NCI-H1694 (cell line): Measurements from ENCODE around the gene TEAD1.

Experiments
- DNase-seq: peaks from one replicate; lab custom pipeline; 2025; lab: John Stamatoyannopoulos, UW

The TEAD1 gene

DNA sequence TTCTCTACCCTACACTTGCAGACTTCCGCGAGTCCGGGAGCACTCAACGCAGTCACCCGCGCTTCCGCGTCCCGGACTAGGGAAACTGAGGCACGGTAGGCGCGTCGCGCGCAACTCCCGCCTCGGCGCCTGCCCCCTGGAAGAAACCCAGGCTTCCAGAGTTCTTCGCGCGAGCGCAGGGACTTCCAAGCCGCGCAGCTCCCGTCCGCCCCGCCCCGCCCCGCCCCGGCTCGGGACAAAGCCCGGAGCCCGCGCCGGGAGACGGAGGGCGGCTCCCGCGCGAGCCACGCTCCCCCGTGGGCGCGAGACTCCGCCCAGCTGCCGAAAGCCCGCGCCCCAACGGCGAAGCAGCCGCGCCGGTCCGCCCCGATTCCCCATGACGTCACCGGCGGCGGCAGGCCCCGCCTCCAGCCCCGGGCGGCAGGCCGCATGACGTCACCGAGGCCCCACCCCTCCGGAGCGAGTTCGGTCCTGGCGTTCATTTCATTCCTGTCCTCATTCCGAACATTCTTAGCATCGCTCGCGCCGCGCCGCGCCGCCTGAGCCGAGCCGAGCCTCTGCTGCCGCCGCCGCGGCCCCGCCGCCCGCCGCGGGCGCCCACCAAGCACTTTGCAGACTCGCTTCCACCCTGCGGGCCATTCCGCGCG lies at the start of gene TEAD1:
TEAD1 (plus strand) TSS at position 498 of the 647 bp plus-strand sequence.
- peak; percentile 56 for DNase-seq

GRCh38 chr11:12624595-12624994 lies 49.6 kb upstream of the TEAD1 start:
- DNase-seq: no peak

DNA sequence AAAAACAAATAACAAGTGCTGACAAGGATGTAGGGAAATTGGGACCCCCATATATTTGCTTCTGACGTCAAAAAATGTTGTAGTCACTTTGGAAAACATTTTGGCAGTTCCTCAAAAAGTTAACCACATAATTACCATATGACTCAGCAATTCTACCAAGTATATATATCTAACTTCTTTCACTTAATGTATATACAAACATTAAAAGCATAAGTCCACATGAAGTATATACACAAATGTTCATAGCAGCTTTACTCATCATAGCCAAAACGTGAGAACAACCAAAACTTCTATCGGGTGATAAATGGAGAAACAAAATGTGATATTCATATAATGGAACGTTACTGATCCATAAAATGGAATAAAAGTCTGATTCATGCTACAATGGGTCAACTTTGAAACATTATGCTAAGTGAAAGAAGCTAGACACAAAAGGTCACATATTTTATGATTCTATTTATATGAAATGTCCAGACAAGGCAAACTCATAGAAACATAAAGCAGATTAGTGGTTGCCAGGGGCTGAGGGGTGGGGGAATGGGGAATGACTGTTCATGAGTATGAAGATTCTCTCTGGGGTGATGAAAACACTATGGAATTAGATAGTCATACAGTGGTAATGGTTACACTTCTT lies 48.7 kb upstream of the TEAD1 start:
- DNase-seq: no peak

- DNase-seq: no peak
Measured at GRCh38 chr11:12626616-12627015, 47.6 kb upstream of the TEAD1 start.

- no peak for DNase-seq
Measured at GRCh38 chr11:12628314-12628713, 45.9 kb upstream of the TEAD1 start.

GRCh38 chr11:12629601-12630313 lies 44.5 kb upstream of the TEAD1 start:
- DNase-seq: no peak

GRCh38 chr11:12631651-12632050 lies 42.6 kb upstream of the TEAD1 start:
- no peak for DNase-seq

- no peak for DNase-seq
Measured at GRCh38 chr11:12634329-12634728, 39.9 kb upstream of the TEAD1 start.

DNA sequence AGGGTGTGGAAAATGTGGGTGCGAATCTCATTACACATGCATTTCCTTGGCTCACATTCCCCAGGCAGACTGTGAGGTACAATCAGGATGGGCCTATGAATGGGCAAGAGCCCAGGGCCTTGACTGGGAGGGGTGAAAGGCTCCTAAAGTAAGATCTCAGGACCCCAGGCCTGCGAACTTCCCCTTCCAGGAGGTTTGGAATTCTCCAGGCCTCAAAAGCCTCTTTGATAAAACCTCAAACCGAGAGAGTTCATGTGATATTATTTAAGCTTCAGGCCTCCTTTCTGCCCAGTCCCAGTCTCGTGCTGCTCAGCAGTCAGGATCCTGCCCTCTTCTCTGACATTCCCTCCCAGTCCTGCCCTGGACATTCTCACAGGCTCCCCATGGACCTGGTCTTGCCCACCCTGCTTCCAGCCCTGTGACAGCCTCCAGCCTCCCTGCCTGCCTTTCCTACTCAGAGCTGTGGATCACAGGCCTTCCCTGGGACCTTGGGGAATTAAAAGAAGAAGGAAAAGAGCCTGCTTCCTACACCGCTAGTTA lies 37.3 kb upstream of the TEAD1 start:
- no peak for DNase-seq

DNA sequence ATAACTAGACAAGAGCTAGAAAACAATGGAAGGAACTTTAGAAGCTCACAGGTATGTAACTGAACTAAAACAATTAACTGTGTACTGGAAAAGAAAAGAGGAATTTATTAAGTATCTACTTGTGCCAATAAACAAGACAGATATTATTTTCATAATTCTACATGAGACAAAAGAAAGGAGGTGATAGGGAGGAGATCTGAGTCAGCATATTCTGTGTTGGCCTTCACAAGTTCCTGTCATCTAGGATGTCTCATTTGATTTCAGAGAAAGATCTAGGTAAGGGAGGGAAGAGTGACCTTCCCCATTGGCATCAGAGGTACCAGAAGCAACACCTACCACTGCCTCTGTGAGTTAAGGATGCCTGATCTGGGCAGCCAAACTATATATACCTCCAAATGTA lies 34.8 kb upstream of the TEAD1 start:
- no peak for DNase-seq

GRCh38 chr11:12640355-12640754 lies 33.9 kb upstream of the TEAD1 start:
- no peak for DNase-seq

DNA sequence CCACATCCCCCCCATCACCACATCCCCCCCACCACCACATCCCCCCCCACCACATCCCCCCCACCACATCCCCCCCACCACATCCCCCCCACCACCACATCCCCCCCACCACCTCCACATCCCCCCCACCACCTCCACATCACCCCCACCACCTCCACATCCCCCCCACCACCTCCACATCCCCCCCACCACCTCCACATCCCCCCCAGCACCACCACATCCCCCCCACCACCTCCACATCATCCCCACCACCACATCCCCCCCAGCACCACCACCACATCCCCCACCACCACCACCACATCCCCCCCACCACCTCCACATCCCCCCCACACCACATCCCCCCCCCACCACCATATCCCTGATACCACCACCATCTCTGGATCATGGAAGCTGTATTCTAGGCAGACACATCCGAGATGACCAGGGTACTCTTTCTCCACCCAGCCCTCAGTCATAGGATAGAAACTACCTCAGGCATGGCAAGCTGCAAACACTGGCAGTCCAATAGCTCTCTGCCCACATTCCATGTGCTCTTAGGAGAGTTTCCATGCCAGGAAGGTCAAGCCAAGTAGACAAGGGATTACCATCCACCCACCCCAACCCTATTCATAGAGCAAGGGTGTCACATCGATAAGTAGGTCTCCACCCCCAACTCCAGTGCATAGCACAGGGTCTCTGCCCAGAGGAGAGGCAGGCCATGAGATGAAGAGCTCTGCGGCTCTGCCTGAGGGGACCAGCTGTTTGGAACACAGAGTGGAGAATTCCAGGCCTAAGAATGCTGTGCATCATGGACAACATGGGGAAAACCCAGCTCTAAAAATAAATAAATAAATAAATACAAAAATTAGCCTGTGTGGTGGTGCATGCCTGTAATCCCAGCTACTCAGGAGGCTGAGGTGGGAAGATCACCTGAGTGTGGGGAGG lies 33.0 kb upstream of the TEAD1 start:
- no peak for DNase-seq

DNA sequence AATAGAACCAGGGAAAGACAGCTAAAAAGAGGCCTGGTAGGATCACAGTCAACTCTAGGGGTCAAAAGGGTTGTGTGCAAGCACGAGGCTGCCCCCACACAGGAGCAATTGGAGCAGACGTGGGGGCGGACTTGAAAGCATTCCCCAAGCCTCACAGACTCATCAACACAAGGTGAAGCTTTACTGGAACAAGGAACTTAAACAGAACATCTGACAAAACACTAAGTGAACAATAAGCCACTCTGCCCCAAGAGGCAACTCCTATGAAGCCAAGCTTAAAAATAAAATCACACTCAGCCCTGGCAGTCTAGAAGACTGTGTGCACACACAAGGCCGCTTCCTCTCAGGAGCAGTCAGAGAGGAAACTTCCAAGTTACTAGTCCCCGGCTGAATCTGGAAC lies 32.2 kb upstream of the TEAD1 start:
- DNase-seq: no peak

GRCh38 chr11:12642806-12643428 lies 31.3 kb upstream of the TEAD1 start:
- no peak for DNase-seq

DNA sequence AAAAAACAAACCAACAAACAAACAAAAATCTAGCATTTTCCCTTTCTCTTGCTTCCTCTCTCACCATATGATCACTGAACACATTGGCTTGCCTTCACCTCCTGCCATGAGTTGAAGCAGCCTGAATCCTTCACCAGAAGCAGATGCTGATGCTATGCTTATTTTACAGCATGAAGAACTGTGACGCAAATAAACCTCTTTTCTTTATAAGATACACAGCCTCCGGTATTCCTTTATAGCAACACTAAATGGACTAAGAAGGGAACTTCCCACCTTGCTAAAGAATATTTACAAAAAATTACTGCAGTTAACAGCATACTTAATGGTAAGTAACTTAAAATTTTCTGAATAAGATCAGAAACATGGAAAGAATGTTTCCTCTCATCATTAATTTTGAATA lies 27.7 kb upstream of the TEAD1 start:
- DNase-seq: no peak

GRCh38 chr11:12653729-12654128 lies 20.5 kb upstream of the TEAD1 start:
- no peak for DNase-seq

- no peak for DNase-seq
Measured at GRCh38 chr11:12655842-12656241, 18.4 kb upstream of the TEAD1 start.

GRCh38 chr11:12657336-12657735 lies 16.9 kb upstream of the TEAD1 start:
- DNase-seq: no peak

DNA sequence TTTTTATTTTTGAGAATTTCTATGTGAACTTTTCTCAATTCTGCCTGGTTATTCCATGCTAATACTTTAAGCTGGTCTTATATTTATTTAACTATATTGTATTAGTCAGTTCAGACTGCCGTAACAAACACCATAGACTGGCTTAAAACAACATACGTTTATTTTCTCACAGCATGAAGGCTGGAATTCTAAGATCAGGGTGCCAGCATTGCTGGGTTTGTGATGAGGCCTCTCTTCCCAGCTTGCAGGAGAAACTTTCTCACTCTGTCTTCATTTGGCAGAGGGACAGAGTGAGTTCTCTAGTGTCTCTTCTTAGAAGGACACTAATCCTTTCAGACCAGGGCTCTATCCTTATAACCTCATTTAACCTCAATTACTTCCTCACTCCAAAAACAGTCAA lies 16.2 kb upstream of the TEAD1 start:
- no peak for DNase-seq

DNA sequence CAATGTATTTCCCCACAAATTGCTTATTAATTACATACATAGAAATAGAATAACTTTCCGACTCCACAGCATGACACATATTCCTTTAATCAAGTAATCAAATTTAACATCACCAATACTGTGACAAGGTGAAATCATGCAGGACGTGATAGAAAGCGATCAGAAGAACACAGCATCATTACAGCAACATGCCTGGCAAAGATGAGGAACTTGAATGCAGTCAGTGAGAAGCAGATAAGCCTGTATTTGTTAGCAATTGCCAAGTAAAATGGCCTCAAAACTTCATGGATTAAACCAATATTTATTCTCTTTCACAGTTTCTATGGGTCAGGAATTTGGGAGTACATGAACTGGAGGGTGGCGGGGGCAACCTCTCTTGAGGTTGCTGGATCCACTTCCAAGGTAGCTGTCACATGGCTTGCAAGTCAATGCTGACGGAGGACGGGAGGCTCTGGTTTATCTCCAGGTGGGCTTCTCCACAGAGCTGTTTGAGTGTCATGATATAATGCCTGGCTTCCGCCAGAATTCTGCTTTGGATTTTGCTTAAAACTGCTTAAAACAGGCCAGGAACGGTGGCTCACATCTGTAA lies 12.0 kb upstream of the TEAD1 start:
- no peak for DNase-seq

- no peak for DNase-seq
Measured at GRCh38 chr11:12664385-12664784, 9.8 kb upstream of the TEAD1 start.
